ENCODE measurements around the gene MBOAT1.

GRCh38 chr6:20137240-20137639 is 75.0 kb downstream of the MBOAT1 start:
- no peak for TF ChIP-seq ZNF558 (CRISPR knock-in tag; IDR thresholded peaks at IDR 0.05; ENCODE audit: borderline replicate concordance)
- TF ChIP-seq DZIP1 (CRISPR knock-in tag; IDR thresholded peaks at IDR 0.05) = no peak
- TF ChIP-seq ZNF264 (CRISPR knock-in tag; IDR thresholded peaks at IDR 0.05) = no peak
- no peak for TF ChIP-seq THRA (CRISPR knock-in tag; IDR thresholded peaks at IDR 0.05; ENCODE audit: borderline replicate concordance)
- TF ChIP-seq ZNF773 (CRISPR knock-in tag; IDR thresholded peaks at IDR 0.05; ENCODE audit: borderline replicate concordance) = no peak
- TF ChIP-seq ZBTB4 (CRISPR knock-in tag; IDR thresholded peaks at IDR 0.05; ENCODE audit: borderline replicate concordance) = no peak
- no peak for TF ChIP-seq ZNF83 (CRISPR knock-in tag; IDR thresholded peaks at IDR 0.05; ENCODE audit: borderline replicate concordance)
- TF ChIP-seq SUZ12 (IDR thresholded peaks at IDR 0.05; ENCODE audit: low read depth, low read length) = no peak
- TF ChIP-seq ZFP36 (IDR thresholded peaks at IDR 0.05; ENCODE audit: borderline replicate concordance, low read depth, low read length, partially characterized antibody) = no peak

All from HepG2 (cell line).